CD4-positive, alpha-beta T cell treated with Interleukin-4 for 4 hours (primary cell): ENCODE measurements around the gene SNTG2.

ENCODE experiments used
- DNase-seq: peaks from one replicate; pipeline ENCODE4 v3.0.0-alpha.2; 2020

SNTG2 gene

DNA sequence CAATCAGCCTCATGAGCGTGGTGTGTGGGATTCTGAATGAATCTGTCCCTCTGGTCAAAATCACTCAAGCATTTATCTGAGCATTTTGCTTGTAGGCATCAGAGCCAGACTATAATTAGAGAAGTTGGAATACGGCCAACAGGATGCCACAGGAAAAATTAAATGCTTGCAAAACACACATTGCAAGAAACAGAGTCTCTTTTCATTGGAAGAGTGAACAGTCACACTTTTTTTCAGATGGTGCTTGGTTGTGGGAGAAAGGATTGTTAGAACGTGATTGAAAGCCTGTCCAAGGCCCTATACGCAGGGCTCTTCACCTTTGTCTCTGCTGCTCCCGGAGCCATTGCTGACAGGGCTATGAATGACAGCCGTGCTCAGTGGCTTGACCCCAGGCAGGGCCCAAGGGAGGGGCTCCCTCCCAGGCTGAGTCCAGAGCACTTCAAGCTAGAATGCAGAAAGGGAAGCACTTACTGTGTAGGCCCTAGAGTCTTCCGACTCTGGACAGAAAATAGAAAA is 59.8 kb downstream of the SNTG2 start:
- no peak for DNase-seq

DNA sequence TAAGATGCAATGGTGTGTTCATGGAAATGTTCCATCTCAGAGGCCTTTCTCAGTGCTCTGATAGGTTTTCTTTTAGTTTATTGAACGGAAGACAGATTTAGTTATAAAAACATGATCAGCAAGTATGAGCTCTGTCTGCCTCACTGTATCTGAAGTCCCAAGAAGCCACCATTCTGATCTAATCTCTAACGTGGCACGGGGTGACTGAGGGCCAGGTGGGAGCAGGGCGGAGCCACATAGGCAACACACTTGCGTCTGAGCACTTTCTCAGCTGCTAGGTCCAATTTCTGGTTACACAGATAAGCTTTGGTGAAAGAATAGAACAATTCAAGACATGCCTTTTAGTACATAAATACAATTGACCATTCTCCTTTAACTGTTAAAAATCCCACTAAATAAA is 60.4 kb downstream of the SNTG2 start:
- no peak for DNase-seq

DNA sequence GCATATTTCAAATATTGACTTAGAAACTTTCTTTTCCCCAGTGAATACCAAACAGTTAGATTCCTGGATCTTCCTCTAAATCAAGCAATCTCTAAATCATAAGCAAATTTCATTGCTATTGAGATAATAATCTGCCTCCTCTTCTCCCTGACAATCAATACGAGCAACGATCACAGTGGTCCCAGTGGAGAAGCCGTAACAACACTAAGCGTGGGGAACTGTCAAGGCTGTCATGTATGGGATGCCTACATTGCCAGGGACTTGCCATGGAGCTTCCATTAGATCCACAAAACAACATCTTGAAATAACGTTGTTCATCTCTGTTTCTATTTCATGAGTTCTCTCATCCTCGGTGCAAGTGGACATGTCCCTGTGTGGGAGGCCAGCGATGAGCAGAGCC is 61.3 kb downstream of the SNTG2 start:
- no peak for DNase-seq

DNA sequence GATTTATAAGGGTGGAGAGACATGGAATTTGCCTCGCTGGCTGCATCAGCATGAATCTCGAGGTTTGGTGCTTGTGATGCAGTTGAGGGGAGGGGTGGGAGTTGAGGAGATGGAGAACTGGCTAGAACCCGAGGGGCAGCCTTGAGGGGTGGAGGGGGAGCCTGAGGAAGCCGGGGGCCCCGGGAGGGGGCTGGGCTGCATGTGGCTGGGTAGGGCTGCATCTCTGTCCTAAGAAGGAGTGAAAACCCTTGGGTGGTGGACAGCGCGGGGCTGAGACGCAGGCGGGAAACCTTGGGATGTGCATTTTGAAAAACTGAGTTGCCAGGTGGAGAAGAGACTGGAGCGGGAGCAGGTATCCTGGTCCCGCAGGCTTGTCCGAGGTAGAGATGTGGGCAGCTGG is 64.2 kb downstream of the SNTG2 start:
- no peak for DNase-seq

DNA sequence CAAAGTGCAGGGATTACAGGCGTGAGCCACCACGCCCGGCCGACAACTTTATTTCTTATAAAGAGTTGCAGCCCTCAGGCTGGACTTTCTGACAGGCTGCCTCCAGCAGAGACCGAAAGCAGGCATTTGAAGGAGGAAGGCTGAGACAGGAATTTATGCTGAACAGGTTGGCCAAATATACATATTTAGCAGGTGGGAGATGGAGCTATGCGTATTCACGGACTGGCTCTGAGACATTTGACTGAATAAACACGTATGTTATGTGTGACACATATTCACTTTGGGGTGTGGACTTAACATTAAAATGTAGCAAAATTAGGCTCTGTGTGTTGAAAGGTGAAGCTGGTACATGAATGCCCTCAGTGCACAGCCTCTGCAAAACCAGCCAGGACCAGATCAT is 65.9 kb downstream of the SNTG2 start:
- no peak for DNase-seq

DNA sequence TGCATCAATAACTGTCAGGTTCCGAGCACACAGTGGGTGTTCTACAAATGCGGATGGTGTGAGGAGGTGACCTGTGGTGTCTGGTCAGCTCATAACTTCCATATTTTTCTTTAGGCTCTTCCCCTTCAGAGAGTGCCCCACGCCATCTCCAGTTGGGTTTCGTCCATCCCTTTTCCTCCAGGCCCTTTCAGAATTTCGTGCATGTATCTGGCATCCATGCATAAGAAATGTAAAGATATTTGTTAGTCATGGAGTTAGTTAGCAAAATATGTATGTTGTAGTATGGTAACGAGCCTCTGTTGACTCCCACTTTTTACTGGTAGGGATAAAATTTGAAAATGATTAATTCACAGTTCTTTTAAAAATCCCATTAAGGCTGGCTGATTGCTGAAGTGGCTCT is 67.2 kb downstream of the SNTG2 start:
- DNase-seq: no peak

DNA sequence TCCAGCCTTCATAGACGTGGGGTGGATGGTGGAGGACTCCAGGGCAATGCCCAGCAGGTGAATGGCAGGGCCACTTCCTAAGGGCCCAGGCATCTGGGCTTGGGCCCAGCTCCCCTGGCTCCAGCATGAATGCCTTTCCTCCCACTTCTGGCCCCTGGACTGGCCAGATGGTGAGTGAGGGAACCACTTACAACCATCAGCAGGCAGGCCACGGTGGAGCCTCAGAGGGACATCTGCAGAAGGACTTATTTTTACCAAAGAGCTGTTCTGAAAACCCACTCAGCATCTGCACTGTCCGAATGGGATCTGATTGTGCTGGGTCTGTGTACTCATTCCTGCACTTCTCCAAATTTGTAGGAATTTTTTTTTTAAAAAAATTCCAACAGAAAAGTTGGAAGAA is 69.6 kb downstream of the SNTG2 start:
- DNase-seq: no peak

DNA sequence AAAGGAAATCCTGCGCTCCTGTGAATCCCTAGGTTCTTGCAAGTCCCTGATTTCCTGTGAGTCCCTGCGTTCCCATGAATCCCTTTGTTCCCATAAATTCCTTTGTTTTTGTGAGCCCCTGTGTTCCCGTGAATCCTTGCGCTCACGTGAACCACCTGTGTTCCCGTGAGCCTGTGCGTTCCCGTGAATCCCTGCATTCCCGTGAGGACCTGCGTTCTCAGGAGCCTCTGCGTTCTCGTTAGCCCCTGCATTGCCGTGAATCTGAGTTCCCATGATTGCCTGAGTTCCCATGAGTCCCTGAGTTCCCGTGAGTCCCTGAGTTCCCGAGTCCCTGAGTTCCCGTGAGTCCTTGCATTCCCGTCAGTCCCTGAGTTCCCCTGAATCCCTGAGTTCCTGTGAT is 71.5 kb downstream of the SNTG2 start:
- no peak for DNase-seq

DNA sequence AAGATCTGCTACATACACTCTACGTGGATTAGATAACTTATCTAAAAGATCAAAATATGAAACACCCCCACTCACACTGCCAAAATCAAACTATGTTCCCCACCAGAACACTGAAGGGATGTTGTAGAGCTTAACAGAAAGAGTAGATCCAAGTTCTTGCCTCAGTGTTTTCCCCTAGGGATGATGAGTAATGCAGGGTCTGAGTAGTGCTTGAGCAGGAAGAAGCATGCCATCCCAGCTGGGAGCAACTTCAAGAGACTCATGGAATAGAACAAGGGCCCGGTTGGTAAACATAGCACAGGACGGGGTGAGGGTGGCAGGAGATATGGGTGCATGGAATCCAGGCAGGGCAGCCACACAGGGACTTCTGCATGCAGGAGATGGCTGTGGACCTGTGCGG is 74.3 kb downstream of the SNTG2 start:
- DNase-seq: no peak

DNA sequence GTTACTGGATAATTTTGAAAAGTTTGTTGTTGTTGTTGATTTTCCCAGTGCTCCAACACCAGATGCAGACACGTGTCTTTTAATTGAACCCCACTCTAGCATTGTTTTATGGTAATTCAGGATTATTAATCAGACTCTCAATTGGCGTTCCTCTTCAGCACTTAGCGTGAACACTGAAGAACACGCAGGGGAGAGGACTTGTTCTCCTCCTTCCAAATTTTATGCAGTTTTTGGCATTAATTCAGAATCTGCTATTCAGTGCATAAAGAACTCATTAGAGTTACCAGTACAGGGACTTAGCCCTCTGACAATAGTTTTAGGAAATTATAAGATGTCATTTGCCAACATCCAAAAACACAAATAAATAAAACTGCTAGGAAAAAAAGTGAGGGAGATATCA is 75.5 kb downstream of the SNTG2 start:
- no peak for DNase-seq

DNA sequence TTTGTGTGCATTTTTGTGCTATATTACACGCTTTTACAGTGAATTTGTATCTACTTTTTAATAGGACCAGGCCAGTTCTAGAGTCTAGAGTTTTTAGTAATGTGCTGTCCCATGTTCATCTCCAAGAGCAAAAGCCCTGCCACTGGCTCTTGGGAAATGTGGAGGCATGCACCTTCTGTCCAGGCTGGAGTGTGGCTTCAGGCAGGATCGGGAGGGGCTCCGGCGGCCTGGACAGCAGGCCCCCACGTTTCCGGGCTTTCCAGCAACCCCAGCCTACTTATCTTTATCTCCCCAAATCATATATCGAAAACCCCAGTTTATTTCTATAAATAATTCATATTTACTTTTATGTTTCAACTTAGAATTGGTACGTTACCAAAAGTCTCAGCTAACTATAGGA is 78.2 kb downstream of the SNTG2 start:
- DNase-seq: no peak

DNA sequence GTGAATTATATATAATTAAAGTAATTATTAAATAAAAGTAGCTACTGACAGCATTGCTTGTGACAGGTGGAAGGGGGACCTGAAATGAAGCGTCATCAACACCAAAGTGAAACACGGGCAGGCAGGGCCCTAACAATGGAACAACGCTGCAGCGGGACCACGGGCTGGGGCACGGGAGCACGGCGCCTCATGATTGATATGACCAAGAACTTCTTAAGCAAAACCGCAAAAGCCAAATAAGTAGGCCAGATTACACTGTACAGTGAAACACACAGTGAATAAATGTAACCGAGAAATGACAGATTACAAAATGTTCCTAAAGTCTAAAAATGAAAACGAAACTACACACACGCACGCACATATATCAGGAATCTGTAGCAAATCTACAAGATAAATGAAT is 81.4 kb downstream of the SNTG2 start:
- DNase-seq: peak; percentile 8

DNA sequence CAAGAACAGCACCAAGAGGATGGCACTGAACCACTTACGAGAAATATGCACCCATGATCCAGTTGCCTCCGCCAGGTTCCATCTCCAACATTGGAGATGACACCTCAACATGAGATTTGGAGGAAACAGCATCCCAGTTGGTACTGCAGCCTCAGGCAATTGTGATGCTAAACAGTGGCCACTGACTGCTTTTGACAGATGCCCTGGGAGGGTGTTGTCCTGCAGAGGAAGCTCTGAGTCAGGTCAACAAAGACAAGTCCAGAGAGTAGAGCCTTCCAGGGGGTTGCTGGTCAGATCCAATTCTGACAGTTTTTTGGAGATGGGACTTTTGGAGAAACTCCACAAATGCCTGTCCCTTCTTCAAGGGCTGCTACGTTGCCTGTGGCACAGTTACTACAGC is 82.4 kb downstream of the SNTG2 start:
- no peak for DNase-seq

DNA sequence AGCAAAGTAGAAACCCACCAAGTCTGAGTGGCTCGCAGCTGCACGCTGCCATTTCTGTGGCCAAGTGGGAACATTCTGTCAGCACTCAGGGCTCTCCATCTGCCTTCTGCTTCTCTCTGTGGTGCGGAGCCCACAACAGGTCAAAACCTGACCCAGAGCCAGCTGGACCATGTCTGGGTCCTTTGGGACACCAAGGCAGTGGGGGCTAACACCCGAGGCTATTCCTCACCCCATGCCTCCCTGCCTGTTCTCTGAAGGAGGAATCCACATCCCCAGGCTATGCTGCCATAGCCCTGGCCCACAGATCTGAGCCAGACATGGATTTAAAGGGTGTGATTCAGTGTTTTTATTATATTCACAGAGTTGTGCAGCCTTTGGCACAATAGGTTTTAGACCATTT is 86.4 kb downstream of the SNTG2 start:
- DNase-seq: no peak

DNA sequence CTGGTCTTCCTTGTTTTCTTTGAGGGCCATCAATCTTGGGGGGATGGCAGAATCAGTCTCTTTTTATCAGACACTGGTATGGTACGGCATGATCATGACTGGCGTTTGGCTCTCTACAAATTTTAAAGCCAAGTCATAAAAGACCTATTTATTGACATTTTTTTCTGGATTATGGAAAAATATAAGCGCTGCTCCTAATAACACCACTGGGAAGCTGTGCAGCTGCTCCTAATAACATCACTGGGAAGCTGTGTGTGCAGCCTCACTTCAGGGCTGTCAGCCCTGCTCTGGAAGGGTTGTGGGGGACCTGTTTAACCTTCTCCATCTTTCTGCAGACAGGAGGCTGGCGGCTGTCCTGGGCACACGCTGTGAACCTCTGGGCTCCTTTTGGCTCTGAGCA is 88.9 kb downstream of the SNTG2 start:
- DNase-seq: no peak

DNA sequence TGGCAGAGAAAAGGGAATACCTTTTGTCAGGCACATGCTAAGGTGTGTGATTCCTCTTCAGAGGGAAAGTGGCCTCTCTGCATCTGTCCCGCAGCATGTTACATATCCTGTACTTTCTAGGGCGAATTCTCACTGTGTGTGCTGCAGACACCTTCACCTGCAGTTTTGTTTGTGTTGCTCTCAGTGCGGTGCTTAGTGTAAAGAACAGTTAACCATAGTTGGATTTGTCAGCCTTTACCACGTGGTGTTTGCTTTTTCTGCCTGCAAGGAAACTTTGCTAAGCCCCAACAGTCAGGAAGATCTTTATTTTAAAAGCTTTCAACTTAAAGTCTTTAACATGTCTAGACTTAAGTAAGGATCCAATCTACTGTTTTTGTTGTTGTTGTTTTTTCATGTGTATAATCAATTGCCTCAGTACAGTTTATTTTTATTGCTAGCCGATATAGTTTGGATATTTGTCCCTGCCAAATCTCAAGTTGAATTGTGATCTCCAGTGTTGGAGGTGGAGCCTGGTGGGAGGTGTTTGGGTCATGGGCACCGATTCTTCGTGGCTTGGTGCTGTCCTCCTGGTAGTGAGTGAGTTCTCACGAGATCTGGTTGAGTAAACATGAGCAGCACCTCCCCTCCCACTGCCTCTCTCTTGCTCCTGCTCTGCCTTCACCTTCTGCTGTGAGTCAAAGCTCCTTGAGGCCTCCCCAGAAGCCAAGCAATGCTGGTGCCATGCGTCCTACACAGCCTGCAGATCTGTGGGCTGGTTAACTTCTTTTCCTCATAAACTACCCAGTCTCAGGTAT is 90.6 kb downstream of the SNTG2 start:
- DNase-seq: no peak

DNA sequence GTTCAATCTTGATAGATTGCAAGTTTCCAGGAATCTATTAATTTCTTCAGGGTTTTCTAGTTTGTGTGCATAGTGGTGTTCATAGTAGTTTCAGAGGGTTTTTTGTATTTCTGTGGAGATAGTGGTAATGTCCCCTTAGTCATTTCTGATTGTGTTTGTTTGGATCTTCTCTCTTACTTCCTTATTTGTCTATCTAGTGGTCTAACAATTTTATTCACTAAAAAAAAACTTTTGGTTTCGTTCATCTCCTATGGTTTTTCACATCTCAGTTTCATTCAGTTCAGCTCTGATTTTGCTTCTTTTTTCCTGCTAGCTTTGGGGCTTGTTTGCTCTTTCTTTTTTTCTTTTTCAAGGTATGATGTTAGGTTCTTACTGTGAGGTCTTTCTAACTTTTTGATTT is 94.5 kb downstream of the SNTG2 start:
- DNase-seq: no peak

DNA sequence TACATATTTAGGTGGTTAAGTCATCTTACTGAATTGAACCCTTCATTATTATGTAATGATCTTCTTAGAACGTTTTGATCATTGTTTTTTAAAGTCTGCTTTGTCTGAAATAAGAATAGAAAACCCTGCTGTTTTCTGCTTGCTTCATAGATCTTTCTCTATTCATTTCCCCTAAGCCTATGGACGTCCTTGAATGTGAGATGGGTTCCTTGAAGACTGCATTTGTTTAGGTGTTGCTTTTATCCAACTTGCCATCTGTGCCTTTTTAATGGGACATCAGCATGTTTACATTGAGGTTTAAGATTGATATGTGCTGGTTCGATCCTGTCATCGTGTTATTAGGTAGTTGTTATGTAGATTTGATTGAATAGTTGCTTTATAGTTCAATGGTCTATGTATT is 95.4 kb downstream of the SNTG2 start:
- DNase-seq: no peak

DNA sequence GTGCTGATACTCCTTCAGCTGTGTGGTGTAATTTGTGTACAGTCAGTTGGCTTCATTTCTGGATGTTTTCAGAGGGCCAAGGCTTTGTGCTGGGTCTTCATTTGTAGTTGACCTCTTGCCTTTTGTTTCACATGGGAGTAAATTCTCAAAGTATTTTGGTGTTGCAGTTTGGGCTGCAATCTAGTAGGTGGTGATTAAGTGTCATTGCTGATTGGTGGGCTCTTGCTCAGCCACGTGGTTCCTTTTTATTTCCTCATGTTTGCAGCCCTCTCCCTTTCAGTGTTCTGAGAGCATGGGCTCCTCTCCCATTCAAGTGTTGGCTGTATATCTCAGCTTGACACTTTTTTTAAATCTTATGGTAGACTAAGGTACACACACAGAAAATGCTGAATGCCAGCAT is 96.8 kb downstream of the SNTG2 start:
- DNase-seq: no peak

DNA sequence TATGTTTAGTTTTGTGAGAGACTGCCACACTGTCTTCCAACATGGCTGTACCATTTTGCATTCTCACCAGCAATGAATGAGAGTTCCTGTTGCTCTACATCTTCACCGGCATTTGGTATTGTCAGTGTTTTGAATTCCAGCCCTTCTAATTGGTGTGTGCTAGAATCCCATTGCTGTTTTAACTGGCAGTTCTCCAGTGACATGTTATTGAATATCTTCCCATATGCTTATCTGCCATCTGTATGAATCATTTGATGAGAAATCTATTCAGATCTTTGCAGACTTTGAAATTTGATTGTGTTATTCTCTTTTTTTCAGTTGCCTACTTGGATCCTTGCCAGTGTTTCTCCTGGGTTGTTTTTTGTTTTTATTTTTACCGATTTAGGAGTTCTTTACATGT is 99.0 kb downstream of the SNTG2 start:
- no peak for DNase-seq

DNA sequence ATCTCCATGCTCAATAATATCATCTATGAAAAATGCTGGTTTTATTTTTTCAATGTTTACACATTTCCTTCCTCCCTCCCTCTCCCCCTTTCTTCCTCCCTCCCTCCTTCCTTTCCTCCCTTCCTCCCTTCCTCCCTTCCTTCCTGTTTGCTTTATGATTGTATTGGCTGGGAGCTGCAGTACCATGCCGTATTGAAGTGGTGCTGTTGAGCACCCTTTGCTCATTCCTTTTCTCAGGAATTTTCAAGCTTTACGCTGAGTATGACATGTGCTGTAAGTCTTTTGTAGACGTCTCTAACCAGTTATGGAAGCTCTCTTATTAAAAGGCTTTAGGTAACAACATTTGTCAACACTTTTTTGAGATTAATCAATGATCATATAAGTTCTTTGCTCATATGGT is 100.4 kb downstream of the SNTG2 start:
- no peak for DNase-seq

DNA sequence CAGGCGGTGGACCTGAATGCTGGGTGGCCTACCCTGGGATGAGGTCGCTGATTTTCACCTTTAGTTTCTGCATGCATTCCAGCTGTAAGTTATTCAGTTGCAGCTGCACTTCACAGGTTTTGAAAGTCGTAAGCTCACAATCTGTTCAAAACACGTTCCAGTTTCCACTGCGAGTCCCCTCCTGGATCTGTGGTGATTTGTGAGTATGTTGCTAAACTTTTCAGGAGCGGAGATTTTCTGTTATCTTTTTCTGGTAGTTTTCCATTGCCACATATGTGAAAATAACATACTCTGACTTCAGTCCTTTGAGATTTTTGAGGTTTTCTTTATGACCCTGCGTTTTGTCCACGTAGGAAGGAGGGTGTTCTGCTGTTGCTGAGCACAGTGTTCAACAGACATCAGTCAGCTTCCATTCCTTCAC is 102.1 kb downstream of the SNTG2 start:
- no peak for DNase-seq

DNA sequence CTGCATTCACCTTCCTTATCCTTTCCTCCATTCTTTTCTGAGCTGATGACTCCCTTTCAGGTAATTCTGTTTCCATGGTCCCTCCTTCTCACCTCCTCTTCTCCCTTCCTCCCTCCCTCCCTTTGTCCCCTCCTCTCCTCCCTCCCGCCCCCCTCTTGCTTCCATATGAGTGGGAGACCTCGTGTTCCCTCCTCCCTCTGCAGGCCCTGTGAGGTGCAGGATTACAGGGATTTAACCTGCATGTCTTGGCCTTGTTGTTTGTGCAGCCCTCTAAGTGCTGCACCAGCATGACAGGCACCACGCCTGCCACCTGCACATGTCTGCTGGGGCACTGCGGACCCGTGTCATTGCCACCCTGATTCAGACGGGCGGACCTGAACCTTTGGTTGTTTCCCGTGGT is 103.1 kb downstream of the SNTG2 start:
- DNase-seq: no peak

DNA sequence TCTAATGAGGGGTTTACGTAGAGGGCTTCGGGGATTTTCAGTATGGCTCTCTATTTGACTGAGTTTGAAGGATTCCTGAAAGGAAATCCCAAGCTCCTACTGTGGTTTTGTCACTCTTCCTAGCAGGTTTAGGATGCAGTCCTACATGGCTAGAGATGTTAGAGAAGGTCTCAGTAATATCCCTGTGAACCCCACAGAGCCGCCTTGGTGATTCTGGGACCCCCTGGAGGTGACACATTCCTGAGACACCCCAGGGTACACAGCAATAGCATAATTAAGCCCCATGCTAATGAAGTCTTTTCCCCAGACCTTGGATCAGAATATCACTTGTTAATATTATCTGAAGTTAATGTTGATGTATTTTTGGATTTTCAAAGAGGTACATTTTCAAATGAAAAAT is 103.8 kb downstream of the SNTG2 start:
- DNase-seq: no peak

DNA sequence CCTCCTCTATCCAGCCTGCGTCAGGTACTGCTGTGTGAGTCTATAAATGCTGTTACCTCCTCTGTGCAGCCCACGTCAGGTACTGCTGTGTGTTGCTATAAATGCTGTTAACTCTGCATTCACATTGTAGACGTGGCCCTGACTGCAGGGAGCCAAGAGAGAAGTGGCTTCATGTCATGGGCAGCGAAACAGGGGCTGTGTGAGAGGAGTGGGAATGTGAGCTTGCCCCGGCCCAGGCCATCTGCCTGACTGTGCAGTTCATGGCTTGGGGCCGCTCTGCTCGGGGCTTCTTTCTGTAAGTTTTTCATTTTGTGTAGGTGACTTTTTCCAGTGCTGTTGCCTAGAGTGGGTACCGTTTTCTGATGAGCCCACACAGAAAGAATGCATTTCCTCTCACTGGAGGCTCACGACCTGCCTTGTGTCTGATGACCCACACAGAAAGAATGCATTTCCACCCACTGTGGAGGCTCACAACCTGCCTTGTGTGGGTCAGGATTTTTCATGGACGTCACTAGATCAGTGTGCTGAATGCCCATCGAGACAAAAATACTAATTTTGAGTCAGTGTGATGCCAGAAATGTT is 104.5 kb downstream of the SNTG2 start:
- DNase-seq: no peak
